Spleen (tissue), 11 donors: ENCODE measurements around the gene TACR1. TPM values are rescaled to one million over a fixed set of nuclear protein-coding genes. Genes with fewer than 3 reads are reported as not detected.

Experiments used
- DNase-seq: peaks from one replicate; pipeline ENCODE4 v3.0.0-alpha.2; 2020
- H3K27ac ChIP-seq, 8 donors: fragments of 200-600 bp; sonication (generic) in 7 of 8; 1 replicate in 4 of 8; 2 replicates in 4 of 8; pipeline versions ENCODE4 v1.5.0 to v1.8.0; 2016 to 2021; ENCODE audit warnings: inconsistent platforms in 4 of 8, mild to moderate bottlenecking in 4 of 8, moderate library complexity in 1 of 8
- H3K27me3 ChIP-seq, 7 donors: fragments of 200-600 bp; sonication (generic) in 6 of 7; replicated peaks in 1 of 7; 1 replicate in 4 of 7; 2 replicates in 3 of 7; pipeline versions ENCODE4 v1.5.0 to v1.8.0; 2016 to 2021; ENCODE audit warnings: inconsistent platforms in 3 of 7, mild to moderate bottlenecking in 1 of 7
- H3K36me3 ChIP-seq, 6 donors: fragments of 200-600 bp; sonication (generic) in 5 of 6; 1 replicate in 4 of 6; 2 replicates in 2 of 6; pipeline versions ENCODE4 v1.5.0 to v1.8.0; 2016 to 2021; ENCODE audit warnings: inconsistent platforms in 2 of 6
- H3K4me1 ChIP-seq, 6 donors: fragments of 200-600 bp; sonication (generic) in 5 of 6; 1 replicate in 3 of 6; 2 replicates in 3 of 6; pipeline versions ENCODE4 v1.5.0 to v1.8.0; 2016 to 2021; ENCODE audit warnings: inconsistent platforms in 3 of 6
- H3K4me3 ChIP-seq, 8 donors: fragments of 200-600 bp; sonication (generic) in 7 of 8; 1 replicate in 4 of 8; 2 replicates in 4 of 8; pipeline versions ENCODE4 v1.5.0 to v1.8.0; 2016 to 2021; ENCODE audit warnings: inconsistent platforms in 4 of 8, mild to moderate bottlenecking in 4 of 8, moderate library complexity in 2 of 8
- H3K9me3 ChIP-seq, 8 donors: fragments of 200-600 bp; sonication (generic) in 7 of 8; 1 replicate in 4 of 8; 2 replicates in 4 of 8; pipeline versions ENCODE4 v1.5.0 to v1.8.0; 2016 to 2021; ENCODE audit warnings: inconsistent platforms in 4 of 8
- CTCF ChIP-seq, 11 experiments: fragments of 200-600 bp in 7 of 11; fragments of 450-650 bp in 4 of 11; sonication (generic) in 4 of 11; IDR thresholded peaks in 8 of 11; conservative IDR thresholded peaks in 3 of 11; 1 replicate in 7 of 11; 2 replicates in 4 of 11; pipeline versions ENCODE4 v1.4.0 to v1.8.0; 2016 to 2021; ENCODE audit warnings: antibody characterized with exemption in 11 of 11, inconsistent platforms in 4 of 11, mild to moderate bottlenecking in 1 of 11
- POLR2A ChIP-seq, 3 donors: fragments of 450-650 bp; IDR thresholded peaks; one replicate each; pipeline ENCODE4 v1.5.1; 2017; ENCODE audit warnings: antibody characterized with exemption in 3 of 3, mild to moderate bottlenecking in 1 of 3
- POLR2AphosphoS5 ChIP-seq, 3 donors: sonication (generic); formaldehyde crosslinking; IDR thresholded peaks; one replicate each; pipeline ENCODE4 v1.5.1; 2017; ENCODE audit warnings: antibody characterized with exemption in 3 of 3
- WGBS, 5 donors: extraction: QIAGEN DNeasy Blood & Tissue Kit in 3 of 5; methylation state at CpG; one replicate each; pipeline versions ENCODE4 v1.1.5 to v1.1.7; 2013 to 2018; 5-methylcytosine and 5-hydroxymethylcytosine counted together
- intact Hi-C: fragments of 100-400 bp; cut with DNase I; formaldehyde crosslinking; loops from one replicate; pipeline ENCODE4 v1.15.0; 2023; ENCODE audit warnings: low total_unique reads
- polyA plus RNA-seq, 3 donors: library from polyadenylated mRNA; stranded (reverse); fragments of 200-250 nt; gene quantifications; one replicate each; pipeline ENCODE4 v1.2.1, GENCODE V29; 2013
- total RNA-seq, 7 donors: library from RNA; depleted of rRNA in 3 of 7; stranded (reverse); fragments of >200 nt in 3 of 7; fragmentation: NEBNext Ultra II Directional in 4 of 7; extraction: Animal tissue kit (Norgen Biotek cat#: 25700) in 4 of 7; gene quantifications; one replicate each; pipeline versions ENCODE4 v1.1.0 to v1.2.1, GENCODE V29; 2016 to 2021
- donor health status: healthy with polysubstance abuse.
- donor health status: DM: no; HTN: no; CAD: no; lungs with moderate emphysema.
- donor health status: DM: no; HTN: no; CAD: no.
- donor health status: Bipolar disorder and iron deficiency.
- donor health status: healthy.
- donor health status: DM: no; HTN: no; CAD: no.
- donor health status: DM: yes; HTN: yes; CAD: no.

Gene TACR1
- total and polyA plus RNA-seq, 10 donors, result 0.02 to 0.28 (median 0.13) TPM; not detected in 3

- no peak overlapping the region for H3K27ac ChIP-seq
- no peaks in the 10 kb centered on the region for H3K9me3 ChIP-seq
- no peak overlapping the region for H3K4me3 ChIP-seq
- H3K4me1 ChIP-seq, result no peaks in the 10 kb centered on the region
- no peak for TF ChIP-seq CTCF (IDR thresholded peaks at IDR 0.05 in 8 of 11, conservative IDR thresholded peaks at IDR 0.05 in 3 of 11)
- no peak for TF ChIP-seq POLR2A (IDR thresholded peaks at IDR 0.05)
- TF ChIP-seq POLR2AphosphoS5 (IDR thresholded peaks at IDR 0.05), result no peak
- intact Hi-C loops, result no loop called here
- 79 to 89% (median 85%) methylated on average over 2 of the region's 2 CpGs for WGBS, 5 donors
- DNase-seq, result no peak
- H3K27me3 ChIP-seq, result no peaks in the 10 kb centered on the region
- H3K36me3 ChIP-seq, result no peaks in the 10 kb centered on the region
Measured at GRCh38 chr2:75054296-75054695, 145.0 kb downstream of the TACR1 start.

- no peak for DNase-seq
- WGBS, 5 donors, result 63 to 72% (median 67%) methylated on average over 7 of the region's 7 CpGs
- H3K36me3 ChIP-seq, result no peaks in the 10 kb centered on the region
- no peaks in the 10 kb centered on the region for H3K4me1 ChIP-seq
- peak in 7 of 11 experiments; percentile 37 to 57 (median 50) for TF ChIP-seq CTCF (IDR thresholded peaks at IDR 0.05 in 8 of 11, conservative IDR thresholded peaks at IDR 0.05 in 3 of 11)
- no peak for TF ChIP-seq POLR2AphosphoS5 (IDR thresholded peaks at IDR 0.05)
- no peak for TF ChIP-seq POLR2A (IDR thresholded peaks at IDR 0.05)
- no peaks in the 10 kb centered on the region for H3K27me3 ChIP-seq
- H3K9me3 ChIP-seq, result no peaks in the 10 kb centered on the region
- H3K27ac ChIP-seq, result no peak overlapping the region
- no peak overlapping the region for H3K4me3 ChIP-seq
- intact Hi-C loops, result no loop called here
Measured at GRCh38 chr2:75053484-75054112, 145.7 kb downstream of the TACR1 start.

- no peaks in the 10 kb centered on the region for H3K27me3 ChIP-seq
- intact Hi-C loops, result no loop called here
- WGBS, 5 donors, result 75 to 91% (median 85%) methylated on average over 4 of the region's 4 CpGs
Measured at GRCh38 chr2:75047992-75048625, 151.2 kb downstream of the TACR1 start.

GRCh38 chr2:75047189-75047991, 151.9 kb downstream of the TACR1 start:
- peaks cover 0 to 8% (median 0%) of the 10 kb centered on the region in 6 donors for H3K4me1 ChIP-seq
- no peak for DNase-seq
- no peaks in the 10 kb centered on the region for H3K27me3 ChIP-seq
- no peaks in the 10 kb centered on the region for H3K9me3 ChIP-seq
- peak overlapping the region in 1 of 8 donors; percentile 14 for H3K27ac ChIP-seq
- no peaks in the 10 kb centered on the region for H3K36me3 ChIP-seq
- WGBS, 5 donors, result 84 to 98% (median 95%) methylated on average over 2 of the region's 2 CpGs
- intact Hi-C loops, result no loop called here
- no peak overlapping the region for H3K4me3 ChIP-seq
- TF ChIP-seq CTCF (IDR thresholded peaks at IDR 0.05 in 8 of 11, conservative IDR thresholded peaks at IDR 0.05 in 3 of 11), result no peak
- no peak for TF ChIP-seq POLR2AphosphoS5 (IDR thresholded peaks at IDR 0.05)
- TF ChIP-seq POLR2A (IDR thresholded peaks at IDR 0.05), result no peak

More at GRCh38 chr2:75047992-75048625, 151.2 kb downstream of the TACR1 start:
- DNase-seq, result no peak
- Histone ChIP-seq H3K4me1 (peaks cover 0 to 8% (median 0%) of the 10 kb centered on the region in 6 donors), H3K36me3 (no peaks in the 10 kb centered on the region), H3K4me3 (no peak overlapping the region), H3K27ac (peak overlapping the region in 1 of 8 donors; percentile 22), H3K9me3 (no peaks in the 10 kb centered on the region)
- TF ChIP-seq POLR2A (IDR thresholded peaks at IDR 0.05), result no peak
